H1 (cell line): Measurements from ENCODE around the gene POLR2L. TPM values are rescaled to one million over a fixed set of nuclear protein-coding genes. Genes with fewer than 3 reads are reported as not detected.

ENCODE experiments used
- CTCF ChIA-PET: fragments of 300-600 bp; sonication (Branson Sonifier 250); formaldehyde crosslinking; loops from one replicate; lab custom pipeline; 2021; ENCODE audit not compliant: partially characterized antibody; lab: Charles Lee
- POLR2A ChIA-PET: fragments of 300-600 bp; sonication (Branson Sonifier 250); formaldehyde crosslinking; loops from one replicate; lab custom pipeline; 2021; ENCODE audit warnings: inconsistent platforms; ENCODE audit not compliant: partially characterized antibody; lab: Charles Lee
- DNase-seq, 2 experiments: peaks; one replicate each; pipeline versions ENCODE4 v3.0.0 to v3.0.0-alpha.2; 2010 to 2022; ENCODE audit warnings: low spot score in 2 of 2, low read depth in 1 of 2, mixed read lengths in 1 of 2
- FAIRE-seq: peaks from 2 replicates; lab custom pipeline; 2011; peaks lifted over from hg19 to GRCh38; lab: Jason Lieb, UNC
- H2AFZ ChIP-seq: 2 replicates; pipeline ENCODE4 v1.8.1; 2012; ENCODE audit warnings: low read length, inconsistent platforms
- H2AK5ac ChIP-seq: 2 replicates; pipeline ENCODE4 v1.6.1; 2013; ENCODE audit warnings: low read depth, low read length
- H2BK120ac ChIP-seq: replicated peaks from 2 replicates; pipeline ENCODE3; 2013; ENCODE audit warnings: low read depth, low read length, inconsistent platforms
- H2BK12ac ChIP-seq: 2 replicates; pipeline ENCODE4 v1.6.1; 2013; ENCODE audit warnings: low read depth, low read length
- H2BK15ac ChIP-seq: 2 replicates; pipeline ENCODE4 v1.6.1; 2013; ENCODE audit warnings: low read length
- H2BK20ac ChIP-seq: 2 replicates; pipeline ENCODE4 v1.6.1; 2013; ENCODE audit warnings: low read length
- H2BK5ac ChIP-seq: 2 replicates; pipeline ENCODE4 v1.6.1; 2013; ENCODE audit warnings: low read depth, low read length
- H3K14ac ChIP-seq: 2 replicates; pipeline ENCODE4 v1.6.1; 2013; ENCODE audit warnings: inconsistent platforms; ENCODE audit not compliant: insufficient read length
- H3K18ac ChIP-seq: 2 replicates; pipeline ENCODE4 v1.6.1; 2013; ENCODE audit warnings: low read length; ENCODE audit errors: extremely low read depth
- H3K23ac ChIP-seq: 2 replicates; pipeline ENCODE4 v1.6.1; 2013; ENCODE audit warnings: inconsistent platforms; ENCODE audit not compliant: insufficient read length
- H3K23me2 ChIP-seq: 2 replicates; pipeline ENCODE4 v1.6.1; 2013; ENCODE audit warnings: low read depth, low read length
- H3K27ac ChIP-seq: 2 replicates; pipeline ENCODE4 v1.6.1; 2011; ENCODE audit warnings: low read depth, low read length, inconsistent platforms
- H3K27me3 ChIP-seq, 4 experiments: replicated peaks in 1 of 4; 1 replicate in 1 of 4; 2 replicates in 3 of 4; pipeline versions ENCODE4 v1.6.1 to v1.8.1; 2011 to 2013; ENCODE audit warnings: low read length in 3 of 4, mild to moderate bottlenecking in 3 of 4, inconsistent platforms in 2 of 4, mixed read lengths in 2 of 4, moderate library complexity in 1 of 4; ENCODE audit not compliant: control insufficient read depth in 3 of 4, insufficient read depth in 3 of 4; ENCODE audit errors: extremely low read depth in 1 of 4
- H3K36me3 ChIP-seq, 4 experiments: 2 replicates each; pipeline versions ENCODE4 v1.6.1 to v1.8.1; 2011 to 2013; ENCODE audit warnings: mild to moderate bottlenecking in 4 of 4, low read length in 3 of 4, moderate library complexity in 2 of 4, control low read depth in 1 of 4, inconsistent platforms in 1 of 4; ENCODE audit not compliant: insufficient read depth in 4 of 4, control insufficient read depth in 2 of 4
- H3K4ac ChIP-seq: replicated peaks from 2 replicates; pipeline ENCODE3; 2013; ENCODE audit warnings: low read length, low read depth, mixed read lengths, inconsistent platforms; ENCODE audit not compliant: insufficient read length
- H3K4me1 ChIP-seq, 4 experiments: replicated peaks in 1 of 4; 1 replicate in 1 of 4; 2 replicates in 3 of 4; pipeline versions ENCODE4 v1.6.1 to v1.8.1; 2011 to 2013; ENCODE audit warnings: low read length in 3 of 4, inconsistent platforms in 2 of 4, mixed read lengths in 1 of 4; ENCODE audit not compliant: insufficient read depth in 4 of 4, control insufficient read depth in 3 of 4
- H3K4me2 ChIP-seq, 2 experiments: 2 replicates each; pipeline versions ENCODE4 v1.6.1 to v1.8.1; 2011 to 2013; ENCODE audit warnings: low read depth in 2 of 2, low read length in 2 of 2, control low read depth in 1 of 2, inconsistent platforms in 1 of 2, mild to moderate bottlenecking in 1 of 2; ENCODE audit not compliant: insufficient read depth in 1 of 2
- H3K4me3 ChIP-seq, 4 experiments: fragments of 200-600, 300-600 bp in 1 of 4; sonication (generic), shearing (Covaris generic), sonication (Bioruptor Twin) in 1 of 4; 2 replicates each; pipeline versions ENCODE4 v1.5.1 to v1.8.1; 2011 to 2016; ENCODE audit warnings: low read length in 4 of 4, low read depth in 3 of 4, control low read depth in 2 of 4, inconsistent platforms in 2 of 4, mild to moderate bottlenecking in 2 of 4, mixed read lengths in 1 of 4, moderate library complexity in 1 of 4; ENCODE audit not compliant: insufficient read depth in 2 of 4; ENCODE audit errors: extremely low read depth in 1 of 4
- H3K56ac ChIP-seq: replicated peaks from 2 replicates; pipeline ENCODE3; 2013; ENCODE audit warnings: low read depth, mild to moderate bottlenecking, mixed read lengths, low read length, inconsistent platforms; ENCODE audit not compliant: insufficient read length
- H3K79me1 ChIP-seq: 2 replicates; pipeline ENCODE4 v1.6.1; 2013; ENCODE audit warnings: low read depth, low read length, control low read depth
- H3K79me2 ChIP-seq, 2 experiments: 2 replicates each; pipeline versions ENCODE4 v1.6.1 to v1.8.1; 2012 to 2013; ENCODE audit warnings: low read length in 2 of 2, mild to moderate bottlenecking in 2 of 2, inconsistent platforms in 1 of 2; ENCODE audit not compliant: insufficient read depth in 2 of 2, control insufficient read depth in 1 of 2
- H3K9ac ChIP-seq, 4 experiments: replicated peaks in 1 of 4; 1 replicate in 1 of 4; 2 replicates in 3 of 4; pipeline versions ENCODE4 v1.6.1 to v1.8.1; 2011 to 2013; ENCODE audit warnings: low read depth in 3 of 4, low read length in 3 of 4, control low read depth in 2 of 4, mild to moderate bottlenecking in 2 of 4, moderate library complexity in 2 of 4, inconsistent platforms in 1 of 4; ENCODE audit errors: extremely low read depth in 1 of 4
- H3K9me3 ChIP-seq, 2 experiments: 2 replicates each; pipeline versions ENCODE4 v1.6.1 to v1.8.1; 2012 to 2013; ENCODE audit warnings: mild to moderate bottlenecking in 2 of 2, moderate library complexity in 2 of 2, control low read depth in 1 of 2, inconsistent platforms in 1 of 2, low read depth in 1 of 2, low read length in 1 of 2, mixed read lengths in 1 of 2; ENCODE audit not compliant: insufficient read depth in 2 of 2
- H4K20me1 ChIP-seq, 2 experiments: replicated peaks in 1 of 2; 2 replicates each; pipeline versions ENCODE3 to v1.8.1; 2011 to 2013; ENCODE audit warnings: inconsistent platforms in 2 of 2, low read length in 2 of 2, mild to moderate bottlenecking in 1 of 2; ENCODE audit not compliant: insufficient read depth in 2 of 2, control insufficient read depth in 1 of 2
- H4K5ac ChIP-seq: 2 replicates; pipeline ENCODE4 v1.6.1; 2013; ENCODE audit warnings: low read length, low read depth, mixed read lengths, inconsistent platforms; ENCODE audit not compliant: insufficient read length
- H4K8ac ChIP-seq: 2 replicates; pipeline ENCODE4 v1.8.0; 2013; ENCODE audit warnings: mild to moderate bottlenecking, moderate library complexity, low read length, inconsistent platforms; ENCODE audit not compliant: insufficient read depth; ENCODE audit errors: extremely low read depth
- H4K91ac ChIP-seq: replicated peaks from 2 replicates; pipeline ENCODE3; 2013; ENCODE audit warnings: low read length, mixed read lengths, inconsistent platforms; ENCODE audit not compliant: insufficient read length
- BRCA1 ChIP-seq: IDR thresholded peaks from 2 replicates; pipeline ENCODE4 v1.6.1; 2012; ENCODE audit warnings: low read depth, low read length, improper control_type of control experiment
- GABPA ChIP-seq: IDR thresholded peaks from 2 replicates; pipeline ENCODE4 v1.6.1; 2011; ENCODE audit warnings: mild to moderate bottlenecking, low read length, moderate library complexity, borderline replicate concordance; ENCODE audit not compliant: insufficient read depth
- HDAC6 ChIP-seq: IDR thresholded peaks from one replicate; pipeline ENCODE4 v1.7.1; 2012; ENCODE audit warnings: low read depth, mild to moderate bottlenecking, inconsistent platforms, low read length, moderate library complexity
- PHF8 ChIP-seq: fragments of 200-600 bp; sonication (generic); conservative IDR thresholded peaks from 2 replicates; pipeline ENCODE4 v1.7.1; 2012; ENCODE audit warnings: low read depth, mild to moderate bottlenecking, inconsistent platforms, low read length, moderate library complexity
- POLR2AphosphoS5 ChIP-seq: IDR thresholded peaks from 2 replicates; pipeline ENCODE4 v1.6.1; 2011; ENCODE audit warnings: low read depth, low read length
- TEAD4 ChIP-seq: IDR thresholded peaks from 2 replicates; pipeline ENCODE4 v1.6.1; 2012; ENCODE audit warnings: low read depth, low read length, inconsistent platforms, mixed read lengths
- ZNF274 ChIP-seq: IDR thresholded peaks from 2 replicates; pipeline ENCODE4 v1.7.0; 2012; ENCODE audit warnings: low read length, borderline replicate concordance; ENCODE audit errors: extremely low read depth
- WGBS, 2 experiments: shearing (Covaris generic) in 1 of 2; methylation state at CpG; one replicate each; pipeline versions ENCODE4 v1.1.6 to v1.1.7; 2013 to 2015; ENCODE audit warnings: low lambda C conversion rate in 2 of 2, mixed read lengths in 2 of 2, inconsistent platforms in 1 of 2, low coverage in 1 of 2, missing lambda C conversion rate in 1 of 2; ENCODE audit not compliant: insufficient replicate concordance in 2 of 2, insufficient coverage in 1 of 2, insufficient read length in 1 of 2; ENCODE audit errors: extremely low coverage in 1 of 2, missing lambda C conversion rate in 1 of 2; 5-methylcytosine and 5-hydroxymethylcytosine counted together
- polyA plus RNA-seq, 7 experiments: library from polyadenylated mRNA; depleted of rRNA in 3 of 7; stranded (reverse) in 5 of 7; unstranded in 2 of 7; fragments of >200 nt in 5 of 7; fragments of 200-250 nt in 2 of 7; gene quantifications; 1 replicate in 5 of 7; 2 replicates in 1 of 7; 4 replicates in 1 of 7; pipeline versions ENCODE4 v1.2.1 to v1.2.3, GENCODE V29; 2011 to 2013; ENCODE audit warnings: missing spikeins in 2 of 7, mixed read lengths in 2 of 7
- total RNA-seq: library from RNA; stranded (reverse); fragmentation: NEBNext Ultra II Directional; extraction: Animal tissue kit (Norgen Biotek cat#: 25700); gene quantifications from 2 replicates; pipeline ENCODE4 v1.2.1, GENCODE V29; 2021

The POLR2L gene
- total and polyA plus RNA-seq, 2 of the 8 experiments (the other 6 are each of a cell fraction or from before 2014, with no cell fraction given): 140 to 151 TPM

GRCh38 chr11:877565-877964 is 35.2 kb upstream of the POLR2L start:
- TF ChIP-seq GABPA: no peak
- TF ChIP-seq PHF8: no peak
- TF ChIP-seq HDAC6: no peak
- TF ChIP-seq ZNF274: no peak
- no peak for TF ChIP-seq BRCA1
- TF ChIP-seq POLR2AphosphoS5: no peak
- TF ChIP-seq TEAD4: no peak
- Histone ChIP-seq H3K4ac (no peak overlapping the region), H3K4me1 (no peaks in the 10 kb centered on the region; a peak in 2 of 7 replicates), H4K91ac (no peak overlapping the region), H4K8ac (no peak overlapping the region), H3K27me3 (no peaks in the 10 kb centered on the region), H3K4me2 (no peak overlapping the region), H3K18ac (no peak overlapping the region), H2AK5ac (no peak overlapping the region), H3K9me3 (no peaks in the 10 kb centered on the region), H3K23me2 (no peaks in the 10 kb centered on the region), H3K23ac (no peak overlapping the region), H3K79me1 (no peaks in the 10 kb centered on the region), H2BK12ac (no peak overlapping the region), H3K56ac (no peak overlapping the region), H2BK20ac (no peak overlapping the region), H3K4me3 (no peak overlapping the region), H2BK120ac (no peak overlapping the region), H3K27ac (no peak overlapping the region), H3K14ac (no peak overlapping the region), H3K79me2 (no peaks in the 10 kb centered on the region), H2BK5ac (no peak overlapping the region), H3K36me3 (peaks cover 0 to 12% (median 0%) of the 10 kb centered on the region in 4 experiments; a peak in 4 of 8 replicates), H4K20me1 (peaks cover 5 to 20% of the 10 kb centered on the region in 2 experiments), H2AFZ (no peak overlapping the region), H3K9ac (no peak overlapping the region), H4K5ac (no peak overlapping the region), H2BK15ac (no peak overlapping the region)
- CTCF ChIA-PET: interaction anchor here (1.3 to 2.8 kb wide), 4 partner anchors 10 to 56 kb away, joined by 3 to 8 read pairs (median 6); no protein-coding TSS in a partner anchor
- POLR2A ChIA-PET: interaction anchor here (0.6 to 2.8 kb wide), 5 partner anchors 9 to 458 kb away, joined by 3 to 10 read pairs (median 5); no protein-coding TSS in a partner anchor
- no peak for FAIRE-seq
- DNase-seq: peak in 1 of 2 experiments; percentile 83
- 63% methylated on average over 7 of the region's 11 CpGs; no CpG with 5 or more reads in 1 of the 2 experiments for WGBS, 2 experiments
